ENCODE results near the gene PSD2.

DNA sequence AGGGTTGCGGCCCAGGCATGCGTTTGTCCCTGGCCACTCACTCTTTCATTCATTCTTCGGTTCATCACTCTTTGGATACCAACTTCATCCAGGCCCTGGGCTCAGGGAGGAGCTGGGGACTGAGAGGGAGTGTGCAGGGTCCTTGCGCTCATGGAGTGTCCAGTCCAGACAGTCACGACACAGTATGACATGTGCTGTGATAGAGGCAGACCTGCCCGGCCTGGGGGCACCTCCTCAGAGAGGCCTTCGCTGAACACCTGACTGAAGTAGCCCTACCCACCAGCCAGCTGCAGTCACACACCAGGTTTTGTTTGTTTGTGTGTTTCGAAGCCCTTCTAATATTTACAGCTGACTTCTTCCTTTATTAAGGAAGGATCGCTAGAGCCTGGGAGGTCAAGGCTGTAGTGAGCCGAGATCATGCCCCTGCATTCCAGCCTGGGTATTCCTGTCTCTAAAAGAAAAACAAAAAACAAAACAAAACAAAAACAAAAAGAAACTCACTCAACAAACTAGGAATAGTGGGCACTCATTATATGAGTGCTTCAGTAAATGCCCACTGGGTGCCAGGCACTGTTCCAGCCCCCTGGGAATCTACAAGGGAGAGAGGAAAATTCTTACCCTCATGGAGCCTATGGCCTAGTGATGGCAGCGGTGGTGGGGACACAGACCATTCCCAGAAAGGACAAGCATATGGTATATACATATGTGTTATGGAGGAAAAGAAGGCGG lies 6.3 kb upstream of the PSD2 start:
- no peak for TF ChIP-seq POLR2A (IDR thresholded peaks at IDR 0.05; ENCODE audit: extremely low read depth, insufficient read length)
- no peak for TF ChIP-seq CTCF (IDR thresholded peaks at IDR 0.05; ENCODE audit: low read depth, low read length)

All from NB4 (cell line).